Naive thymus-derived CD8-positive, alpha-beta T cell (primary cell): Measurements from ENCODE around the gene ORC1. TPM values are rescaled to one million over a fixed set of nuclear protein-coding genes. Genes with fewer than 3 reads are reported as not detected.
A peak's percentile ranks its signal among the peaks of the same experiment; 100 is the strongest.

Source experiments
- ATAC-seq, 2 donors: fragments of 150-1000 bp; cut with Tn5 transposase in 1 of 2; sonication (Bioruptor Pico), chemical (Tn5 transposase) in 1 of 2; 1 replicate in 1 of 2; 2 replicates in 1 of 2; pipeline ENCODE4 v1.10.0; 2021; ENCODE audit warnings: mild to moderate bottlenecking in 2 of 2, moderate library complexity in 2 of 2
- POLR2A ChIA-PET: fragments of 350-600 bp; sonication (Branson Sonifier 250); formaldehyde crosslinking; loops from one replicate; lab custom pipeline; 2021; ENCODE audit warnings: antibody characterized with exemption; lab: Charles Lee
- DNase-seq, 10 donors: peaks; one replicate each; pipeline versions ENCODE4 v3.0.0 to v3.0.0-alpha.2; 2020 to 2022
- H3K27ac Mint-ChIP-seq, 10 donors: one replicate each; pipeline ENCODE4 v1.8.0; 2020 to 2022; ENCODE audit warnings: mild to moderate bottlenecking in 10 of 10, mixed read lengths in 10 of 10, moderate library complexity in 4 of 10, inconsistent platforms in 1 of 10
- H3K27me3 Mint-ChIP-seq, 5 donors: one replicate each; pipeline ENCODE4 v1.8.0; 2021 to 2022; ENCODE audit warnings: mixed read lengths in 5 of 5
- H3K36me3 Mint-ChIP-seq, 3 donors: one replicate each; pipeline ENCODE4 v1.8.0; 2020 to 2022; ENCODE audit warnings: mixed read lengths in 3 of 3, mild to moderate bottlenecking in 2 of 3, inconsistent platforms in 1 of 3
- H3K4me1 Mint-ChIP-seq, 4 donors: one replicate each; pipeline ENCODE4 v1.8.0; 2021 to 2022; ENCODE audit warnings: mixed read lengths in 4 of 4
- H3K4me3 Mint-ChIP-seq, 10 donors: one replicate each; pipeline ENCODE4 v1.8.0; 2020 to 2022; ENCODE audit warnings: mild to moderate bottlenecking in 10 of 10, mixed read lengths in 10 of 10, moderate library complexity in 6 of 10, inconsistent platforms in 1 of 10
- H3K9me3 Mint-ChIP-seq, 9 donors: one replicate each; pipeline ENCODE4 v1.8.0; 2020 to 2022; ENCODE audit warnings: mixed read lengths in 9 of 9, mild to moderate bottlenecking in 3 of 9, inconsistent platforms in 1 of 9, moderate library complexity in 1 of 9
- polyA plus RNA-seq, 3 donors: library from polyadenylated mRNA; unstranded; fragments of 300-500 nt; fragmentation: Illumina TruSeq; gene quantifications; one replicate each; pipeline ENCODE4 v1.2.3, GENCODE V29; 2021
- total RNA-seq, 8 experiments: library from RNA in 2 of 8; stranded (reverse) in 2 of 8; gene quantifications; one replicate each; pipeline ENCODE4 v1.2.3 and lab custom pipeline; 2021 to 2026

Gene ORC1
- total and polyA plus RNA-seq, 5 experiments from 2014 or later: 0.18 to 1.2 (median 1.0) TPM; not detected in 2

GRCh38 chr1:52334906-52335528 lies 69.2 kb downstream of the ORC1 start:
- H3K27ac Mint-ChIP-seq: no peak overlapping the region
- no peaks in the 10 kb centered on the region for H3K27me3 Mint-ChIP-seq
- no peaks in the 10 kb centered on the region for H3K4me1 Mint-ChIP-seq
- peaks cover 0 to 55% (median 9%) of the 10 kb centered on the region in 3 donors for H3K36me3 Mint-ChIP-seq
- DNase-seq (no peak), ATAC-seq (no peak)
- POLR2A ChIA-PET: interaction anchor here (0.9 kb wide), 1 partner anchor 10 kb away, joined by 6 read pairs; no protein-coding TSS in a partner anchor
- H3K4me3 Mint-ChIP-seq: no peak overlapping the region
- H3K9me3 Mint-ChIP-seq: no peaks in the 10 kb centered on the region

DNA sequence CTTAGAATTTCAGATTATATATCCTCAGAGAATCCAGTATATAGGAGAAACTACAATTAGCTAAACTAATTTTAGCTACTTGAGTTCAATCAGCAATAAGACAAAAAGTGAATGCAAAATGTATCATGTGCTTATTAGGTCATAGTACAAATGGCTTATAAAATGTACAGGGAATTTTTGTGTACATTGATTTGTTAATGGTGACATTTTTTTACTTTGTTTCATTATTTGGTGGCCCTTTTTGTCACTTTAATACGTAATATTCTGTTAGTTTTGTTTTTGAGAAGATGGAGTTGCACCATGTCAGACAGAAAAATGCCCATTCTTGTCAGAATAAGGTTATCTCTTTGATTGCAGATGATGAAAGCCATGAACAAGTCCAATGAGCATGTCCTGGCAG lies 71.8 kb downstream of the ORC1 start:
- Mint-ChIP-seq H3K9me3 (no peaks in the 10 kb centered on the region), H3K4me1 (peaks cover 0 to 2% (median under 1%) of the 10 kb centered on the region in 4 donors), H3K27me3 (no peaks in the 10 kb centered on the region), H3K4me3 (no peak overlapping the region), H3K27ac (no peak overlapping the region), H3K36me3 (peaks cover 0 to 34% (median 0%) of the 10 kb centered on the region in 3 donors)
- no peak for DNase-seq
- POLR2A ChIA-PET: no interaction called here
- ATAC-seq: no peak

- H3K4me3 Mint-ChIP-seq: no peak overlapping the region
- POLR2A ChIA-PET: no interaction called here
These were observed 75.6 kb downstream of the ORC1 start for GRCh38 chr1:52328615-52329014.

GRCh38 chr1:52325786-52326185 lies 78.4 kb downstream of the ORC1 start:
- DNase-seq (no peak), ATAC-seq (no peak)
- POLR2A ChIA-PET: no interaction called here
- H3K9me3 Mint-ChIP-seq: no peaks in the 10 kb centered on the region
- H3K27me3 Mint-ChIP-seq: no peaks in the 10 kb centered on the region
- peaks cover 0 to 2% (median under 1%) of the 10 kb centered on the region in 4 donors for H3K4me1 Mint-ChIP-seq
- H3K4me3 Mint-ChIP-seq: no peak overlapping the region
- H3K27ac Mint-ChIP-seq: peak overlapping the region in 1 of 10 donors; percentile 11
- peaks cover 0 to 8% (median 3%) of the 10 kb centered on the region in 3 donors for H3K36me3 Mint-ChIP-seq

More at GRCh38 chr1:52328615-52329014, 75.6 kb downstream of the ORC1 start:
- Mint-ChIP-seq H3K4me1 (peaks cover 0 to 2% (median under 1%) of the 10 kb centered on the region in 4 donors), H3K27ac (peak overlapping the region in 1 of 10 donors; percentile 68), H3K9me3 (no peaks in the 10 kb centered on the region), H3K27me3 (no peaks in the 10 kb centered on the region), H3K36me3 (peaks cover 0 to 15% (median 0%) of the 10 kb centered on the region in 3 donors)
- DNase-seq (no peak), ATAC-seq (no peak)

DNA sequence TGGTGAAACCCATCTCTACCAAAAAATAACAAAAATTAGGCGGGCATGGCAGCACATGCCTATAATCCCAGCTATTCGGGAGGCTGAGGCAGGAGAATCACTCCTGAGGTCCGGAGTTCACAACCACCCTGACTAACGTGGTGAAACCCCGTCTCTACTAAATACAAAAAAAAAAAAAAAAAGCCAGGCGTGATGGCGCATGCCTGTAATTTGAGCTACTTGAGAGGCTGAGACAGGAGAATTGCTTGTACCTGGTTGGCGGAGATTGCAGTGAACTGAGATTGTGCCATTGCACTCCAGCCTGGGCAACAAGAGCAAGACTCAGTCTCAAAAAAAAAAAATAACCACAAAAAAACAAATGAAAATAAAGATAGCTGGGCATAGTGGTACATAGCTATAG lies 80.5 kb downstream of the ORC1 start:
- POLR2A ChIA-PET: no interaction called here
- Mint-ChIP-seq H3K4me3 (no peak overlapping the region), H3K36me3 (peaks cover 0 to 8% (median 3%) of the 10 kb centered on the region in 3 donors), H3K27me3 (no peaks in the 10 kb centered on the region), H3K27ac (no peak overlapping the region), H3K4me1 (no peaks in the 10 kb centered on the region), H3K9me3 (no peaks in the 10 kb centered on the region)
- ATAC-seq: no peak
- DNase-seq: no peak

Other genes with a start within 250 kb of the ORC1 start
- 10 to 100 TPM; 87.0 to 96.5 TPM for gene CC2D1B, start 38.2 kb downstream of the ORC1 start, total RNA-seq
- 10 to 100 TPM in 1 of 3 donors, 1 to 10 TPM in 2; 4.2 to 10.5 (median 6.7) TPM for gene CC2D1B, start 38.2 kb downstream of the ORC1 start, polyA plus RNA-seq
- gene PRPF38A, start 179 bp upstream of the ORC1 start, total RNA-seq: 10 to 100 TPM; 78.3 to 89.1 TPM
- 10 to 100 TPM; 31.2 to 36.5 (median 35.5) TPM for gene PRPF38A, start 179 bp upstream of the ORC1 start, polyA plus RNA-seq
- 100 to 1,000 TPM; 171 to 178 TPM for gene TUT4, start 148.7 kb upstream of the ORC1 start, total RNA-seq
- gene TUT4, start 148.7 kb upstream of the ORC1 start, polyA plus RNA-seq: 10 to 100 TPM; 31.6 to 40.9 (median 32.7) TPM
- 10 to 100 TPM; 25.0 to 30.4 TPM for gene GPX7, start 197.9 kb upstream of the ORC1 start, total RNA-seq
- gene GPX7, start 197.9 kb upstream of the ORC1 start, polyA plus RNA-seq: 10 to 100 TPM; 30.2 to 34.5 (median 30.3) TPM
- 10 to 100 TPM; 83.4 to 89.0 TPM for gene SHISAL2A, start 228.7 kb upstream of the ORC1 start, total RNA-seq
- gene SHISAL2A, start 228.7 kb upstream of the ORC1 start, polyA plus RNA-seq: 10 to 100 TPM in 1 of 3 donors, 1 to 10 TPM in 2; 7.1 to 12.1 (median 7.9) TPM